Mononuclear cell (primary cell): Measurements from ENCODE around the gene LSAMP. TPM values are rescaled to one million over a fixed set of nuclear protein-coding genes. Genes with fewer than 3 reads are reported as not detected.

ENCODE experiments used
- H3K27me3 ChIP-seq: 2 replicates; pipeline ENCODE4 v1.6.0; 2011; ENCODE audit warnings: low read length, control low read depth; ENCODE audit not compliant: insufficient read depth
- H3K4me1 ChIP-seq: 2 replicates; pipeline ENCODE4 v1.5.1; 2011; ENCODE audit warnings: mild to moderate bottlenecking, low read length, control low read depth; ENCODE audit not compliant: insufficient read depth
- H3K4me3 ChIP-seq: 2 replicates; pipeline ENCODE4 v1.5.1; 2011; ENCODE audit warnings: mild to moderate bottlenecking, low read length, moderate library complexity
- H3K9me3 ChIP-seq: 2 replicates; pipeline ENCODE4 v1.5.1; 2011; ENCODE audit warnings: low read depth, mild to moderate bottlenecking, control low read depth, low read length
- total RNA-seq: library from RNA; depleted of rRNA; stranded (reverse); fragments of >200 nt; gene quantifications from one replicate; pipeline ENCODE4 v1.2.3, GENCODE V29; 2012

LSAMP gene
- total RNA-seq, 1 donor = not detected

DNA sequence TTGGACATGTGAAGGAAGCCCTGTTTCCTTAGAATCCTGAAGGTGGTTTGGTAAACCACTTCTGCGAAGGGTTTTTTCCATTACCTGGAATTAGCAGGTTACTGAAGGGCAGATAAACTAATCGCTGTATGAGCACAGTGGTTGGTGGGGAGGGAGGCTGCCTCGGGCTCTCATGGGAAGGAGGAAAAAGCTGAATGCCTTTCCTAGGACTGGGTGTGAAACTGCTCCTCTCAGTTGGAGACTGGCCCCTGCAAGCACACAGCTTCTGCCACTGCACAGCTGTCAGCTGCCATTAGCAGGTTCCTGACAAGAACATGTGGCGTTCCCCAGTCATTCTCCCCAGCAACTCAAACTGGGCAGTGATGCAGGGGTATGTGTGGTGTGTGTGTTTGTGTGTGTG is 445.7 kb downstream of the LSAMP start:
- Histone ChIP-seq H3K4me3 (no peak overlapping the region), H3K9me3 (no peaks in the 10 kb centered on the region), H3K4me1 (no peaks in the 10 kb centered on the region), H3K27me3 (no peaks in the 10 kb centered on the region)

DNA sequence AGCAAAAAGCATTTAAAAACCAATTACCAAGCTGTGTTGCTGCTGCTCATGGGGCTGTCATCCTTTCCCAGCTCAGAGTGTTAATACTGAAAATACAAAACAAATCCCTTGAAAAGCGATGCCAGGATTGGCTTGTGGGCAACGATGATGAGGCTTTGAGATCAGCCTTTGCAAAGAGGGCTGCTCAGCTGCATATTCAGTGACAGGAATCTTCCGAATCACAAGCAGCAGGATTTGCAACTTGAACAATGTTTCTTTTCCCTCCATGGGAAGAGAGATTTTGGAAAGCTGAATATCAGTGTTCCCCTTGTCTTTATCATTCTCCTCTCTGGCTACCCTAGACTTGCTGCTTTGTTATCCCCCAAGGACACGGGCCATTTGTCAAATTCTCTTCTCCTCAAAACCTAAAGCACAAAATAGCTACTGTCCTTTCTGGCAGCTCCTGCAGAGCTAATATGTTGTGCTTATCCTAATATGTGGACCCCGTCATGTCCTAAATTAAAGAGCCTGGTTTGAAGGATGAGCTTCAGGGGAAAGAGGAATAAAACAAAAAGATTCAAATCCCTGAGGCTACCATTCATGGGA is 446.2 kb downstream of the LSAMP start:
- H3K9me3 ChIP-seq = no peaks in the 10 kb centered on the region
- H3K4me3 ChIP-seq = no peak overlapping the region
- no peaks in the 10 kb centered on the region for H3K4me1 ChIP-seq
- H3K27me3 ChIP-seq = no peaks in the 10 kb centered on the region

DNA sequence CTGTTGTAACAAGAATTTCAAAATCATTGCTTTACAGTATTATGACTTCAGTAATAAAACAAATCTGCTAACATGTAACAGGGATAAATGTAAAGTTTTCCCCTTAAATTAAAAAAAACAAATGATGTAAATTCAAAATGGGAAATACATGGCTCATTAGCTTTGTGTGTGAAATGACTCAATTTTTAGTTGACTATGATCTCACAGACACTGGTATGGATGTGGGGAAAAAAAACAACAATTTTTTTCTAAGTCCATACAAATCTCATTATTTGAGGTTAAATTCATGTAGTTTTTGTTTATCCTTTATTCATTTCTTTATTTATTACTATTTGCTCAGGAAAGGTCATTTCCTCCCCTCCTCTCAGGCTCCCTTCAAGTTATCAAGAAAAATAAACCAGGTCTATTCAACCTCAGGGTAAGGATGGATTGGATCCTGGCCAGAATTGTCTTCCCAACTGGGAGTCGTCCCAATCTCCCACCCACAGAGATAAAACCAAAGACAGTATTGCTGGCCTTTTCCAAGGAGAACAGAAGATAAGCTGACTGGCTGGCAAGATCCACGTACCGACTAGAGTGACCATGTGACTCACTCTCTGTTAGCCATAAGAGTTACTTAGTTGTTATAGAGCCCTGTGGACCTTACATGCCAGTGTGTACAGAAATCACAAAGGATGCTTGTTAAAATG is 448.7 kb downstream of the LSAMP start:
- no peaks in the 10 kb centered on the region for H3K9me3 ChIP-seq
- H3K27me3 ChIP-seq = no peaks in the 10 kb centered on the region
- H3K4me1 ChIP-seq = no peaks in the 10 kb centered on the region
- no peak overlapping the region for H3K4me3 ChIP-seq

DNA sequence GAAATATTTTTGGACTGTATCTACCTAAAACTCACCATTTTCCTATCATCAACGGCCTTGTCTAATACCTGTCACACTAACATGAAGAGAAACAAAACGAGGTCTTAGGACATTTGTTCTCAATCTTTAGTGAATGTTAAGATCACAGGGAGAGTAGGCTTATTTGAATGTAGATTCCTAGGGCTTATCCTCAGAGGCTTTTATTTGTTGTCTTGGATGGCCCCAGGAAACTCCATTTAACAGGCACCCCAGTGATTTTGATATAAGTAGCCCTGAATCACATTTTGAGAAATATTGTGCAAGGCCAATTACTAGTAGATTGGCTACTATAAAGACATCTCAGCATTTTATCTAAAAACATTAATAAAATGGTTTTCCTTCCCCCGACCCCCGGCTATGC is 454.6 kb downstream of the LSAMP start:
- Histone ChIP-seq H3K4me3 (no peak overlapping the region), H3K9me3 (no peaks in the 10 kb centered on the region), H3K27me3 (no peaks in the 10 kb centered on the region), H3K4me1 (no peaks in the 10 kb centered on the region)

DNA sequence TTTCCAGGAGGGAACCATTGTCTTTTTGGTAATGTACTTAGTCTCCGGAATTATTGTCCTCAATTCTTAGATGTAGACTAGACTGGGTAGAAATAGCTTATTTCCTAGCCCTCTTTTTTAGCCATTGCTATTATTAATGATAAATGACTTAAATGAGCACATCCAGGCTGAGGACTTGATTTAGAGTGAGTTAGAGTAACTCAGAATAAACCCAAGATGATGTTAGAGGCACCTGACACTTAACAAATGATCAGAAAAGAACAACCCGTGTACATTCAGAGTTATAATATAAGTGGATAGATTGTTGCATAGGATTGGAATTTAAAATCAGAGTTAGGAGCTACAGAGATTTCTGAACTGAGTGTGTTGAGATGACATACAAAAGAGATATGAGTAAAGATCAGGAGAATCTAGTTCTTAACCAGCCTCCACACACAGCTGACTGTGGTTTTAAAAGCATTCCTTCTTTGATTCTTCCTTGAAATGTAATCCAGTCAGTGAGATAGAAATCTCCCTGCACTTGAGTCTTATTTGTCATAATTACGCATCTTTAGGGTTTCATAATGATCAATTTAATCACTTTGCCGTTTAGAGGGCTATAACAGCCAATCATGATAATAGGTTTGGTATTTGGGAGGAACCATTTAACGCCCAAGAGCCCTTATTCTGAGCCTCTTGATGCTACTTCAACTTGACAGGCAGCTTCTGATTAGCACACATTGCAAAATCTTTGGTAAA is 455.4 kb downstream of the LSAMP start:
- Histone ChIP-seq H3K4me3 (no peak overlapping the region), H3K4me1 (no peaks in the 10 kb centered on the region), H3K9me3 (no peaks in the 10 kb centered on the region), H3K27me3 (no peaks in the 10 kb centered on the region)

DNA sequence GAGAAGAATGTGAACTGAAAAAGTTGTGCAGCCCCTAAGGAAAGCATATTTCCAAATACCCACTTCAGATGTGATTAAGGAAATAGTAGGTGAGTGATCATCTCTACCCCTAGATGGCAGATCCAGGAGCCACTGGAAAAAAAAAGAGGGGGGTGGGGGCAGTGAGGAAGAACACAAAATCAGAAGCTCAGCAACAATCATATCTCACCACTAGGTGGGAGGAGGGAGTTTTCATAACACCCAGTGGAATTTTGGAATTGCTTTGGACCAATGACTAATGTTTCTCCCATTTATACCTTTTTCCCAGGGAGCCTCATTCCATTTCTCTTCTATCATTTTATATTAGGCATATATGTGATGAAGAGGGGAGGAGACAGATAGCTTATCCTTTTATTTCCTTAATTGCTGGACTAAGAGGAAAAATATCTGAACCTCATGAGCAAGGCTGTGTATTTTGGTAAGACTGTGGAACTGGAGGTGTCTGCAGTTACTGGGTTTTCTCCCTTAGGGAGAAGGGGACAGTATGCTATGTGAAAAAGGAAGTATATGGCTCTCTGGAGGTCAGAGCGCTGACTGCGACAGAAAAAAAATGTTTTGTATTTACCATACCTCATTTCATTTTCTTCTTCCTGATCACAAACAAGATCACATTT is 458.6 kb downstream of the LSAMP start:
- no peak overlapping the region for H3K4me3 ChIP-seq
- H3K4me1 ChIP-seq = no peaks in the 10 kb centered on the region
- no peaks in the 10 kb centered on the region for H3K9me3 ChIP-seq
- no peaks in the 10 kb centered on the region for H3K27me3 ChIP-seq

DNA sequence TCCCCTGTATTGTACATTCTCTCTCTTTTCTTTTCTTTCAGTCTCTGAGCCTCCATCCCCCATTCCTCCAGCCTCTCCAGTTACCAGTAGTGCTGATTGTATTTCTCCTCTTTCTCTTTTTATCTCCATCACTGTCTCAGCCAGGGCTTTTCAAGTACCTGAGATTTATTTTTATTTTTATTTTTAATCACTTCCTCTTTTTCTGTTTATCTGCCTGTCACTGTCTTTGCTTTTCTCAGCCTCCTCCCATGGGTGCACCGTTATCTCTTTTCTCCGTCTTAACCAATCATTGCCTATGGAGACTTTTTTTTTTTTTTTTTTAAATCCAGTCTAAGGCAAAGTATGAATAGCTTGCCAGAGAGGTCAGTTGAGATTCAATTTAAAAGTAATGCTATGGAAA is 462.7 kb downstream of the LSAMP start:
- Histone ChIP-seq H3K27me3 (no peaks in the 10 kb centered on the region), H3K9me3 (no peaks in the 10 kb centered on the region), H3K4me1 (no peaks in the 10 kb centered on the region), H3K4me3 (no peak overlapping the region)

DNA sequence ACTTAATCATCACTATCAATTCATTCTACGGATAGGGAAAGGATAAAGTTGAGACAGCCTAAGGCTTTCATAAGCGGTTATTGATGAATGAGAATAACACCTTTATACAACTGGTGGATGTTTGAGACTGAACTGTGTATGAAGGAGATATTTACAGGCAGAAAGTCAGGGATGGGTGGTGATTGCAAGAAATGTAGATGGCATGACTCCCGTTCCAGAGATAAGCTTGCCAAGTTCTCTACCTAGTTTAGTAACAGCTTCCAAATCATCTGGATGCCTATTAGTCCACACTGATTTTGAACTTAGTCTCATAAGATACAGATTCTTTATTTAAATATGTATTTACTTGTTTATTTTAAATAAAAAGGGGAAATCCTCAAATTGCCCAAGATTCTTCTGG is 463.2 kb downstream of the LSAMP start:
- no peaks in the 10 kb centered on the region for H3K27me3 ChIP-seq
- H3K9me3 ChIP-seq = no peaks in the 10 kb centered on the region
- H3K4me1 ChIP-seq = no peaks in the 10 kb centered on the region
- no peak overlapping the region for H3K4me3 ChIP-seq

DNA sequence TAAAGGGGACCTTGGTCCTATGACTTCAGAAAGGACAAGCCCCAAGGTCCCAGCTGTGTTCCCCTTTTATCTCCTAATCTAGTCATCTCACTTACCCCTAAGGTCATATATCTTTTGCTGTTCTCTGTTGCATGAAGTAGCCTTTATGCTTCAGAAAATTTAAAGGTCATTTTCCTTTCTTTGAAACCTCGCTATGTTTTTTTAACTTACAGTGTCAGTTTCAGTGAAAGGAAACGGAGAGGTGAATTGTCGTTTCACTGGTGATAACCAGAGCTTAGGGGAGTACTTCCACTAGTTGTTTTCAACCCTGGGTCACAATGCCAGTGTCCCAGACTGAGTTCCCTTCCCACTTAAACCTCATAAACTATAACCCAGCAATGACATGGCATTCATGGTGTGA is 464.6 kb downstream of the LSAMP start:
- Histone ChIP-seq H3K4me3 (no peak overlapping the region), H3K4me1 (no peaks in the 10 kb centered on the region), H3K9me3 (no peaks in the 10 kb centered on the region), H3K27me3 (no peaks in the 10 kb centered on the region)

DNA sequence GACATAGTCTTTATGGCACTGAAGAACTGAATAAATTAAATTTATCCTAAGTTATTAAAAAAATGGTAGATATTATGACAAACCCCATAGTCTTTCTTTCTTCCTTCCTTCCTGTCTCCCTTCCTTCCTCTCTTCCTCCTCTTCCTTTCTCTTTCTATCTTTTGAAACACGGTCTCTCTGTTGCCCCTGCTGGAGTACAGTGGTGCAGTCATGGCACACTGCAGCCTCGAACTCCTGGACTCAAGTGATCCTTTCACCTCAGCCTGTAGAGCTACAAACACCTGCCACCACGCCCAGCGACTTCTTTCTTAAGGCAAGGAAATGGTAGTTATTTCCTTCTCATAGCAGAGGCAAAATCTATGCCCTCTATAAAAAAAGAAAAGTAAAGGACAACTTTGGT is 467.4 kb downstream of the LSAMP start:
- no peaks in the 10 kb centered on the region for H3K9me3 ChIP-seq
- no peak overlapping the region for H3K4me3 ChIP-seq
- H3K4me1 ChIP-seq = no peaks in the 10 kb centered on the region
- H3K27me3 ChIP-seq = no peaks in the 10 kb centered on the region

DNA sequence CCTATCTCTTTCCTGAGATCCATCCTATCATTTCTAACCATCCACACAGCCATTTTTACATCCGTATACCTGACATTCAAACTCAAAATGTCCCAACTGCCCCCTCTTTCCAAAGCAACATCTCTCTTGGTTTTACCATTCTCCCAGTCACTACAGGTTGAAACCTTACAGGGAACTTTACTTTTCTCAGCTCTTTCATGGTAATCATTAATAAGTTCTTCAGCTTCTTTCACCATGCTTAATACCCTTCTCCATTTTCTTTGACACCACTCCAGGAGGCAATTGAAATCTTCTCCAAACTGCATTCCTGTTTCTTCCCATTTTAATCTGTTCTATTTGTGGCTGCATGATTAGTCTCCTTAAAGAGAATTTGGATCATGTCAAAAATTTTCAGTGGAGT is 469.5 kb downstream of the LSAMP start:
- Histone ChIP-seq H3K27me3 (no peaks in the 10 kb centered on the region), H3K9me3 (no peaks in the 10 kb centered on the region), H3K4me3 (no peak overlapping the region), H3K4me1 (no peaks in the 10 kb centered on the region)

DNA sequence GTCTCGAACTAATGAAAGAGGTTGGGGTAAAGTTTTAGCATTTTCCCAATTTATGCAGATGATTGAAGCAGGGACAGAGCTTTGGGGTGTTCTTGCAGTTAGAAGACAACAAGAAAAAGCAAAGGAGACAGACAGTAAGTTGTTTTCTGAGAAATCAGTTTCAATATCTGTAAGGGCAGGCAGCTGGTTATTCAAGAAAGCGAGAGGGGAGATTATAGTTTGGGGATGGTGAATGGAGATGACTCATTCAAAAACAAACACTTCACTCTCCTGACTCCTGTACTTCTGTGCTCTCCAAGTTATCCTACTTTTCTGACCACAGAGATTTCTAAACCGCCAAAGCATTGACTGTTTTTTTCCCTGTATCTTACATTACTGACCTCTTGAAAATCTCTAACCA is 469.9 kb downstream of the LSAMP start:
- Histone ChIP-seq H3K4me1 (no peaks in the 10 kb centered on the region), H3K9me3 (no peaks in the 10 kb centered on the region), H3K4me3 (no peak overlapping the region), H3K27me3 (no peaks in the 10 kb centered on the region)

DNA sequence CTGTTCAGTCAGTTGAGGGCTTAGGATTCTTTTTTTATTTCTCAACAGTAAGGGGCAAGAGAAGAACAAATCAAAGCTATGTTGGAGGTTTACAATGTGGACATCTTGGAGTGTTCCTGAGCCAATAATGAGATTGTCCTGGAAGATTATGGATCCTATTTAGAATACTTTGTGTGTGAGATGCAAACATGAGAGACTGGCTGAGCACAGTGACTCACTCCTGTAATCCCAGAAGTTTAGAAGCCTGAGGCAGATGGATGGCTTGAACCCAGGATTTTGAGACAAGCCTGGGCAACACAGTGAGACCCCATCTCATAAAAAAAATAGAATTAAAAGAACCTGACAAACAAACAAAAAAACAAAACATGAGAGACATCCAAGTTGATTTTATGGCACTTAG is 470.3 kb downstream of the LSAMP start:
- H3K27me3 ChIP-seq = no peaks in the 10 kb centered on the region
- no peaks in the 10 kb centered on the region for H3K9me3 ChIP-seq
- H3K4me1 ChIP-seq = no peaks in the 10 kb centered on the region
- no peak overlapping the region for H3K4me3 ChIP-seq

DNA sequence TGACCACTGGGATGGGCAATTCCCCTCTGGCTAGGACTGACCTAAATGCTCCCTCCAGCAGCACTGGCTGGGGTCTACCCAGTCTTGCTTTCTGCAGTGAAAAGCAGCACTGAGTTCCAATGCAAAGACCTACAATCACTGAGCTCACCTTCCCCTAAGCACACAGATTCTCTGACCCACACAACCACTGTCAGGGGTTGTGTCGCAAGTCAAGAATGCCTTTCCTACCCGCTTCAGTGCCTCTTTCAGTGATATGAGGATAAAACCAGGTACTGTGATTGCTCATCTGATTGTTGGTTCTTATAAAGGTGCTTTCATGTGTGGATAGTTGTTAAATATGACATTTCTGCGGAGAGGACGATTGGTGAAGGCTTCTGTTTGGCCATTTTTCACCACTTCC is 476.4 kb downstream of the LSAMP start:
- H3K27me3 ChIP-seq = no peaks in the 10 kb centered on the region
- H3K4me3 ChIP-seq = no peak overlapping the region
- H3K9me3 ChIP-seq = no peaks in the 10 kb centered on the region
- H3K4me1 ChIP-seq = no peaks in the 10 kb centered on the region

DNA sequence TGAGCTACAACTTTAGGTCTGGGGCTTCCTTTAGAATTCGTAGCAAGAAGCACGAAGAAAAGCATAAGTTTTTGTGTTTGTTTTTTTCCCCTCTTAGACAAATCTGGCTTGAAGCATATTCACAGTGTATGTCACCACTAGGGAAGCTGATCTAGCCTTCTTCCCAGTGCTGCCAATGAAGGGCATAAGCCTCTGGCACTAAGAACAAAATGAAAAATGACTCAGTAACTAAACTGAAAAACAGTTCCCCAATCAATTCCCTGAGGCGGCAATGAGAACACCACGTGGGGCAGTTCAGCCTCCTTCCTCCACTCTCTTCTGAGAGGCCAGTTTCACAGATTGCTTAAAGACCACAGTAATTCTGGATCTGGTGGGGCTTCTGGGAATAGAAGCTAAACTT is 483.9 kb downstream of the LSAMP start:
- Histone ChIP-seq H3K4me3 (no peak overlapping the region), H3K27me3 (no peaks in the 10 kb centered on the region), H3K9me3 (no peaks in the 10 kb centered on the region), H3K4me1 (no peaks in the 10 kb centered on the region)
